Lung (tissue), 12 donors: Measurements from ENCODE around the gene MTHFD1. TPM values are rescaled to one million over a fixed set of nuclear protein-coding genes. Genes with fewer than 3 reads are reported as not detected.

Source experiments
- ATAC-seq: fragments of 200-7000 bp; cut with Tn5 transposase; one replicate; pipeline ENCODE4 v1.9.1; 2020; ENCODE audit warnings: moderate number of reproducible peaks; ENCODE audit not compliant: insufficient read depth, low FRiP score
- DNase-seq, 3 donors: peaks; one replicate each; pipeline ENCODE4 v3.0.0-alpha.2; 2013 to 2017
- H3K27ac ChIP-seq, 2 donors: one replicate each; pipeline ENCODE4 v1.5.1; 2013; ENCODE audit warnings: mild to moderate bottlenecking in 2 of 2, moderate library complexity in 2 of 2, control low read depth in 1 of 2, inconsistent platforms in 1 of 2, low read depth in 1 of 2, low read length in 1 of 2
- H3K27me3 ChIP-seq, 3 donors: one replicate each; pipeline ENCODE4 v1.5.1; 2013; ENCODE audit warnings: low read length in 2 of 3; ENCODE audit not compliant: control insufficient read depth in 3 of 3, insufficient read depth in 3 of 3
- H3K36me3 ChIP-seq, 4 donors: one replicate each; pipeline ENCODE4 v1.5.1; 2013; ENCODE audit warnings: low read length in 4 of 4, mild to moderate bottlenecking in 1 of 4, moderate library complexity in 1 of 4; ENCODE audit not compliant: control insufficient read depth in 4 of 4, insufficient read depth in 4 of 4
- H3K4me1 ChIP-seq, 5 donors: one replicate each; pipeline ENCODE4 v1.5.1; 2013; ENCODE audit warnings: low read length in 5 of 5, mild to moderate bottlenecking in 2 of 5, moderate library complexity in 1 of 5; ENCODE audit not compliant: control insufficient read depth in 5 of 5, insufficient read depth in 5 of 5
- H3K4me3 ChIP-seq: one replicate; pipeline ENCODE4 v1.5.1; 2013; ENCODE audit warnings: mild to moderate bottlenecking, control low read depth, moderate library complexity
- H3K9ac ChIP-seq, 2 donors: one replicate each; pipeline ENCODE4 v1.5.1; 2013; ENCODE audit warnings: low read length in 2 of 2, control low read depth in 1 of 2; ENCODE audit not compliant: insufficient read depth in 1 of 2
- H3K9me3 ChIP-seq, 4 donors: one replicate each; pipeline ENCODE4 v1.5.1; 2013; ENCODE audit warnings: low read length in 3 of 4, mild to moderate bottlenecking in 1 of 4, moderate library complexity in 1 of 4; ENCODE audit not compliant: control insufficient read depth in 4 of 4, insufficient read depth in 3 of 4
- WGBS, 2 donors: extraction: QIAGEN DNeasy Blood & Tissue Kit; methylation state at CpG; one replicate each; pipeline ENCODE4 v1.1.7; 2013; 5-methylcytosine and 5-hydroxymethylcytosine counted together
- polyA plus RNA-seq, 2 donors: library from polyadenylated mRNA; stranded (reverse); fragments of 200-250 nt; gene quantifications; one replicate each; pipeline ENCODE4 v1.2.1, GENCODE V29; 2013
- total RNA-seq, 2 donors: library from RNA; depleted of rRNA in 1 of 2; stranded (reverse); fragments of >200 nt in 1 of 2; gene quantifications; one replicate each; pipeline ENCODE4 v1.2.1, GENCODE V29; 2014 to 2021
- TF ChIP-seq, protein P1 (sequence below): IDR thresholded peaks from 2 replicates; pipeline ENCODE4 v1.5.1; 2012; ENCODE audit warnings: mild to moderate bottlenecking; ENCODE audit errors: control extremely low read depth, extremely low read depth
- donor health status: control.
- donor health status: control.
- donor health status: Bipolar disorder and iron deficiency.
- donor health status: healthy.
- donor health status: DM: yes; HTN: yes; CAD: no.

The MTHFD1 gene
- total and polyA plus RNA-seq, 4 donors, result 20.9 to 58.7 (median 29.1) TPM

GRCh38 chr14:64409126-64409920 is 21.2 kb downstream of the MTHFD1 start:
- DNase-seq (no peak), ATAC-seq (no peak)
- 86 to 88% methylated on average over 7 of the region's 7 CpGs for WGBS, 2 donors
- no peaks in the 10 kb centered on the region for H3K27me3 ChIP-seq
- peaks cover 0 to 9% (median 5%) of the 10 kb centered on the region in 4 donors for H3K36me3 ChIP-seq
- no peak overlapping the region for H3K27ac ChIP-seq
- H3K9ac ChIP-seq, result no peak overlapping the region
- TF ChIP-seq, protein P1, sequence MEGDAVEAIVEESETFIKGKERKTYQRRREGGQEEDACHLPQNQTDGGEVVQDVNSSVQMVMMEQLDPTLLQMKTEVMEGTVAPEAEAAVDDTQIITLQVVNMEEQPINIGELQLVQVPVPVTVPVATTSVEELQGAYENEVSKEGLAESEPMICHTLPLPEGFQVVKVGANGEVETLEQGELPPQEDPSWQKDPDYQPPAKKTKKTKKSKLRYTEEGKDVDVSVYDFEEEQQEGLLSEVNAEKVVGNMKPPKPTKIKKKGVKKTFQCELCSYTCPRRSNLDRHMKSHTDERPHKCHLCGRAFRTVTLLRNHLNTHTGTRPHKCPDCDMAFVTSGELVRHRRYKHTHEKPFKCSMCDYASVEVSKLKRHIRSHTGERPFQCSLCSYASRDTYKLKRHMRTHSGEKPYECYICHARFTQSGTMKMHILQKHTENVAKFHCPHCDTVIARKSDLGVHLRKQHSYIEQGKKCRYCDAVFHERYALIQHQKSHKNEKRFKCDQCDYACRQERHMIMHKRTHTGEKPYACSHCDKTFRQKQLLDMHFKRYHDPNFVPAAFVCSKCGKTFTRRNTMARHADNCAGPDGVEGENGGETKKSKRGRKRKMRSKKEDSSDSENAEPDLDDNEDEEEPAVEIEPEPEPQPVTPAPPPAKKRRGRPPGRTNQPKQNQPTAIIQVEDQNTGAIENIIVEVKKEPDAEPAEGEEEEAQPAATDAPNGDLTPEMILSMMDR, result no peak
- no peaks in the 10 kb centered on the region for H3K4me1 ChIP-seq
- H3K9me3 ChIP-seq, result no peaks in the 10 kb centered on the region
- H3K4me3 ChIP-seq, result no peak overlapping the region

GRCh38 chr14:64410084-64410774 is 22.1 kb downstream of the MTHFD1 start:
- no peak overlapping the region for H3K27ac ChIP-seq
- no peak for ATAC-seq
- no peaks in the 10 kb centered on the region for H3K27me3 ChIP-seq
- H3K9ac ChIP-seq, result no peak overlapping the region
- H3K4me1 ChIP-seq, result no peaks in the 10 kb centered on the region
- TF ChIP-seq, protein P1, result no peak
- 67 to 89% methylated on average over 5 of the region's 5 CpGs for WGBS, 2 donors
- peaks cover 0 to 11% (median 6%) of the 10 kb centered on the region in 4 donors for H3K36me3 ChIP-seq
- no peak overlapping the region for H3K4me3 ChIP-seq
- H3K9me3 ChIP-seq, result no peaks in the 10 kb centered on the region
- DNase-seq, result no peak

DNA sequence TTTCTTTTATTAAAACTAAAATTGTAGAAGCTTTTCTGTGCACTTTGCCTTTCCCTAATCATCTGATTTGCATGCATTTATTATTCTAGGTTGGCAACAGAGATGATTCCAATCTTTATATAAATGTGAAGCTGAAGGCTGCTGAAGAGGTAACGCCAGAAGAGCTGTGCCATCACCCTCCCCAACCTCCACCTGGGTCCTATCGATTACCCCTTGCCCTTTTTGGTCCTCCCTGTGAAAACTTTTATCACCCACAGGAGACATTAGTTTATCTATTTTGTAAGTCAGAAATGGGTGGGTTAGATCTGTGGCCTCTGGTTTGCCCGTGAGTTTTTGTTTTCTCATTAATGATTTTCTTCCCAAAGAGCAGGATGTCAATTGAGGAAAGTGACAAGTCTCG is 22.8 kb downstream of the MTHFD1 start:
- ATAC-seq (no peak), DNase-seq (no peak)
- TF ChIP-seq, protein P1, result no peak
- H3K4me1 ChIP-seq, result no peaks in the 10 kb centered on the region
- 97% methylated on average over 4 of the region's 4 CpGs for WGBS, 2 donors
- H3K27me3 ChIP-seq, result no peaks in the 10 kb centered on the region
- no peak overlapping the region for H3K9ac ChIP-seq
- H3K9me3 ChIP-seq, result no peaks in the 10 kb centered on the region
- H3K27ac ChIP-seq, result no peak overlapping the region
- no peak overlapping the region for H3K4me3 ChIP-seq
- peaks cover 7 to 18% (median 11%) of the 10 kb centered on the region in 4 donors for H3K36me3 ChIP-seq
